ENCODE results near the gene TSR3.
A peak's percentile ranks its signal among the peaks of the same experiment; 100 is the strongest.

TSR3 gene

DNA sequence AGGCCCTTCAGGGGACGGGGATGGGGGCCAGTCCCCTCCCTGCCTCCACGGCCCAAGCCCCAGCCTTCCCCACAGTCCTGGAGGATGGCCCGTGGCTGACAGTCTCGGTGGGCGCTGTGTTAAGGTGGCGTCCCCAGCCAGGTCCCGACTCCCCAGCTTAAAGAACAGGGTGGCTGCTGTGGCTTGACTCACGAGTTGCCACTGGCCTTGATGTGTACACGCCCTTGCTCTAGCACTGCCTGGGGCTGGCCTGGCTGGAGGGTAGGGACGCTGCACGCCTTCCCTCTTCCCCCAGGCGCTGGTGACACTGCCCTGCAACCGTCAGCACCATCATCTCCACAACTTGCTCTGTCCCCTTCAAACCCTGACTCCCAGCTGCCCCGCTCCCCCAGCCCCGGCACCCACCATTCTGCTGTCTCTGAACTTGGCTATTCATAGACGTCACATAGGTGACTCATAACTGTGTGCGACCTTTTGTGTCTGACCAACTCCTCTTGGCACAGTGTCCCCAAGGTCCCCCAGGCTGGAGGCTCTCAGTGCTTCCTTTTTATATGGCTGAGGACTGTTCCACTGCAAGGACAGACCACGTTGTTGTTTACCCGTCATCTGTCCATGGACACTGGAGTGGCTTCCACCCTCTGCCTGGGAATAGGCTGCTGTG is 6.4 kb upstream of the TSR3 start:
- no peak overlapping the region for H3K4me3 ChIP-seq (ENCODE audit: low read depth, low read length)
- ChIA-PET CTCF (interaction anchor here (0.9 to 1.5 kb wide), 2 partner anchors 11 to 13 kb away, joined by 3 read pairs; no protein-coding TSS in a partner anchor), POLR2A (no interaction called here)
- TF ChIP-seq, protein P1, sequence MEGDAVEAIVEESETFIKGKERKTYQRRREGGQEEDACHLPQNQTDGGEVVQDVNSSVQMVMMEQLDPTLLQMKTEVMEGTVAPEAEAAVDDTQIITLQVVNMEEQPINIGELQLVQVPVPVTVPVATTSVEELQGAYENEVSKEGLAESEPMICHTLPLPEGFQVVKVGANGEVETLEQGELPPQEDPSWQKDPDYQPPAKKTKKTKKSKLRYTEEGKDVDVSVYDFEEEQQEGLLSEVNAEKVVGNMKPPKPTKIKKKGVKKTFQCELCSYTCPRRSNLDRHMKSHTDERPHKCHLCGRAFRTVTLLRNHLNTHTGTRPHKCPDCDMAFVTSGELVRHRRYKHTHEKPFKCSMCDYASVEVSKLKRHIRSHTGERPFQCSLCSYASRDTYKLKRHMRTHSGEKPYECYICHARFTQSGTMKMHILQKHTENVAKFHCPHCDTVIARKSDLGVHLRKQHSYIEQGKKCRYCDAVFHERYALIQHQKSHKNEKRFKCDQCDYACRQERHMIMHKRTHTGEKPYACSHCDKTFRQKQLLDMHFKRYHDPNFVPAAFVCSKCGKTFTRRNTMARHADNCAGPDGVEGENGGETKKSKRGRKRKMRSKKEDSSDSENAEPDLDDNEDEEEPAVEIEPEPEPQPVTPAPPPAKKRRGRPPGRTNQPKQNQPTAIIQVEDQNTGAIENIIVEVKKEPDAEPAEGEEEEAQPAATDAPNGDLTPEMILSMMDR (IDR thresholded peaks at IDR 0.05; ENCODE audit: insufficient read depth, low read length, missing control alignments) = no peak
- DNase-seq (ENCODE audit: low read depth, low spot score) = no peak

DNA sequence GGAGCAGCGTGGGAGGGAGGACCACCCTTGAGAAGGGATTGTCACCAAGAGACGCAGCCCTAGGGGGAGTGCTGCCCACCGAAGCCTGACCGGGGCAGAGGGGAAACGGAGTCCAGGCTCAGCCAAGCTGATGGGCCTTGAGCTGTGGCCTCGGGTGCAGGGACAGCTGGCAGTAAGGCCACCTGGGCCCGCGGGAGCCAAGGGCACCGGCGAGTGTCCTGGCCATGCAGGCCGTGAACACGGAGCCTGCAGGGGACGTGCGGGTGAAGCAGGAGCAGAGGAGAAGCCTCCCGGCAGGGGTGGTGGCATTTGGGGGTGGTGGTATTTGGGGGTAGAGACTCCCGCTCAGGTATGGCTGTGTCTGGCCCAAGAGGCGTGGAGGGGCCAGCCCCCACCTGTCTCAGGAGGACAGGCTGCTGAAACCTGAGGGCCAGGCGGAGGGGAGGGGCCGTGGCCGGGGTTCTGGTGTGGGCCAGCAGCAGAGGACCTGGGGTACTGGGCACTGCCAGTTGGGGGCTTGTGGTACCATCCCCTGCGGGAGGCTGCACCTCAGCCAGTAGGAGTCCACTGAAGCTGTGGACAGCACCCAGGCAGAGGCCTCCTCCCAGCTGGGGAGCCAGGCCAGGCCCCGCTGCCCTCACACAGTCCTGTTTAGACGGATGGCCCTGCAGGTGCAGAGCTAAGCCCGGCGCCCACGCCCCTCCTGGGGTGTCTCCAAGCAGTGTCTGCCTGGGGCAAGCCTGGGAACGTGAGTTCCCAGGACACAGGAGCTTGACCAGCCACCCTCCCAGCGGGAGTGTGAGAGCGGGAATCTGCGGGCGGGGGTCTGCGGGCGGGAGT is 4.6 kb upstream of the TSR3 start:
- no peak overlapping the region for H3K4me3 ChIP-seq (ENCODE audit: low read depth, low read length)
- CTCF ChIA-PET = interaction anchor here (3.8 kb wide), 1 partner anchor 8 kb away, joined by 33 read pairs; no protein-coding TSS in a partner anchor
- TF ChIP-seq, protein P1 (IDR thresholded peaks at IDR 0.05; ENCODE audit: insufficient read depth, low read length, missing control alignments) = no peak
- POLR2A ChIA-PET = no interaction called here
- DNase-seq (ENCODE audit: low read depth, low spot score) = no peak

DNA sequence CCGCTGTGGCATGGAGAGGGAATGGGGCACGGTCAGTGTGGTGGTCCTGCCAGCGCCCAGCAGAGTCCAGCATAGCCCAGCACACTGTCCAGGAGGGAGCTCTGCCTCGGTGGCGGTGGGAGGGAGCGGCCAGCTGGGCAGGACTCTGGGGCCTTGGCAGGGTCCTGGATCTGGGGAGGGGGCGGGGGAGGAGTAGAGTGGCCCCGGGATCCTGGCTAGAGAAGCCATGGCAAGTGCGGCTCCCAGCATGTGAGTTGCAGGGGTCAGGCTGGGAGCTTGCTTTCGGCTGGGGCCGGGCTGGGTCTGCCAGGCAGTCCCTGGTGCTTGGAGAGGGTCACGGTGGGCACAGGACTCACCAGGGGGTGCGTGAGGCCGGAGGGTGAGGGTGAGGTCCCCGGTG is 3.9 kb upstream of the TSR3 start:
- TF ChIP-seq, protein P1 (IDR thresholded peaks at IDR 0.05; ENCODE audit: insufficient read depth, low read length, missing control alignments) = no peak
- H3K4me3 ChIP-seq (ENCODE audit: low read depth, low read length) = no peak overlapping the region
- ChIA-PET CTCF (interaction anchor here (3.8 kb wide), 1 partner anchor 9 kb away, joined by 33 read pairs; no protein-coding TSS in a partner anchor), POLR2A (no interaction called here)
- DNase-seq (ENCODE audit: low read depth, low spot score) = no peak

DNA sequence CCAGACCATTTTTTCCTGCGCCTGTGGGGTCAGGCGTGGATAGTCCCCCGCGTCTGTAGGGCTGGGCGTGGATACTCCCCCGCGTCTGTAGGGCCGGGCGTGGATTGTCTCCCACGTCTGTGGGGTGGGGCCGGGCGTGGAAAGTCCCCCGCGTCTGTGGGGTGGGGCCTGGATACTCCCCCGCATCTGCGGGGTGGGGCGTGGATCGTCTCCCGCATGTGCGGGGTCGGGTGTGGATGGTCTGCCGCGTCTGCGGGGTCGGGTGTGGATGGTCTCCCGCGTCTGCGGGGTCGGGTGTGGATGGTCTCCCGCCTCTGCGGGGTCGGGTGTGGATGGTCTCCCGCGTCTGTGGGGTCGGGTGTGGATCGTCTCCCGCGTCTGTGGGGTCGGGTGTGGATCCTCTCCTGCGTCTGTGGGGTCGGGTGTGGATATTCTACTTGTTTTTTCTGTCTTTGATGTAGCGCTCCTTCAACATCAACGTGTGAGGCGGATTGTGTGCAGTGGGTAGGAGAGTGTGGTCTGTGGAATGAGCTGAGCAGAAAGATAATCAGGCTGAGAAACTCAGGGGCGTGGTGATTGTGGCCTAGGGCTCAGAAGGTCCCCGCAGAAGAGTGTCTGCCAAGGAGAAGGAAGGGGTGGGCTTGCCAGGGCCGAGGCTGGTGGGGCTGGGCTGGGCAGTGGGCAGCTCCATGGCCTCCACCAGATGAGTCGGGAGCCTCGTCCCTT is 3.3 kb upstream of the TSR3 start:
- CTCF ChIA-PET = interaction anchor here (3.8 kb wide), 1 partner anchor 9 kb away, joined by 33 read pairs; no protein-coding TSS in a partner anchor
- TF ChIP-seq, protein P1 (IDR thresholded peaks at IDR 0.05; ENCODE audit: insufficient read depth, low read length, missing control alignments) = no peak
- POLR2A ChIA-PET = no interaction called here
- H3K4me3 ChIP-seq (ENCODE audit: low read depth, low read length) = no peak overlapping the region
- DNase-seq (ENCODE audit: low read depth, low spot score) = no peak

DNA sequence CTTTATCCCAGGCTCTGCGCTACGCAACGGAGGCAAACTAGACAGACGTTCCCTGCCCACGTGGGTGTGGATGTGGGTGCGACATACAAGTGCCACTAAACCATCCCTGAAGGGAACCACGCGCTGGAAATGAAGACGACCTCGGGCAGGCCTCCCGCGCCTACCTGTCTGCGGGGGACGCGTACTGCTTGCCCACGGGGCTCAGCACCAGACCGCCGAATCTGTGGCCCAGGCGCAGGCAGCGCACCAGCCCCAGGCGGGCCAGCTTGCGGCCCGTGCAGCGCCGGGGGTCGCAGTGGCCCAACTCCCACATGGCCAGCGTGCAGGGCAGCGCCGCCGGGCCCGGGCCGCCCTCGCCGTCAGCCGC is 480 bp downstream of the TSR3 start:
- H3K4me3 ChIP-seq (ENCODE audit: low read depth, low read length) = peak overlapping the region; percentile 90
- TF ChIP-seq, protein P1 (IDR thresholded peaks at IDR 0.05; ENCODE audit: insufficient read depth, low read length, missing control alignments) = no peak
- ChIA-PET POLR2A (no interaction called here), CTCF (interaction anchor here (0.6 to 1.6 kb wide), 2 partner anchors 10 to 14 kb away, joined by 3 read pairs; no protein-coding TSS in a partner anchor)
- no peak for DNase-seq (ENCODE audit: low read depth, low spot score)

All from AG04449 (cell line).